Cardiac fibroblast (primary cell): ENCODE results near the gene TOB2.
"Not testable (repeated sequence)": the region's sequence is repeated elsewhere in the genome, so short reads cannot be mapped to it uniquely, and the experiment has no call there.

Experiments
- DNase-seq, 2 donors: peaks; one replicate each; pipeline versions ENCODE4 v3.0.0 to v3.0.0-alpha.2; 2010; ENCODE audit warnings: low read depth in 2 of 2
- H3K4me3 ChIP-seq, 2 donors: replicated peaks in 1 of 2; 1 replicate in 1 of 2; 2 replicates in 1 of 2; pipeline ENCODE4 v1.5.1; 2011; ENCODE audit warnings: low read depth in 2 of 2, low read length in 2 of 2, mild to moderate bottlenecking in 2 of 2, moderate library complexity in 1 of 2
- CTCF ChIP-seq: IDR thresholded peaks from one replicate; pipeline ENCODE4 v1.5.1; 2011; ENCODE audit warnings: low read depth, mild to moderate bottlenecking, low read length, inconsistent platforms

TOB2 gene

GRCh38 chr22:41435560-41435959, 11.0 kb downstream of the TOB2 start:
- no peak for DNase-seq
- TF ChIP-seq CTCF = no peak
- H3K4me3 ChIP-seq = no peak overlapping the region

- H3K4me3 ChIP-seq, DNase-seq: not testable (repeated sequence)
Measured at GRCh38 chr22:41434361-41435003, 12.1 kb downstream of the TOB2 start.

GRCh38 chr22:41433480-41433879, 13.1 kb downstream of the TOB2 start:
- peak; percentile 41 to 62 for DNase-seq
- H3K4me3 ChIP-seq = not testable (repeated sequence)

- H3K4me3 ChIP-seq = no peak overlapping the region
- no peak for DNase-seq
- no peak for TF ChIP-seq CTCF
Measured at GRCh38 chr22:41431656-41432055, 14.9 kb downstream of the TOB2 start.

- no peak overlapping the region for H3K4me3 ChIP-seq
- no peak for TF ChIP-seq CTCF
- no peak for DNase-seq
Measured at GRCh38 chr22:41429951-41430332, 16.7 kb downstream of the TOB2 start.

GRCh38 chr22:41429232-41429950, 17.2 kb downstream of the TOB2 start:
- no peak for TF ChIP-seq CTCF
- H3K4me3 ChIP-seq = no peak overlapping the region
- DNase-seq = no peak

GRCh38 chr22:41425660-41426365, 20.8 kb downstream of the TOB2 start:
- DNase-seq = no peak
- no peak for TF ChIP-seq CTCF
- no peak overlapping the region for H3K4me3 ChIP-seq
